ENCODE measurements around the gene VWA1.

Gene VWA1

DNA sequence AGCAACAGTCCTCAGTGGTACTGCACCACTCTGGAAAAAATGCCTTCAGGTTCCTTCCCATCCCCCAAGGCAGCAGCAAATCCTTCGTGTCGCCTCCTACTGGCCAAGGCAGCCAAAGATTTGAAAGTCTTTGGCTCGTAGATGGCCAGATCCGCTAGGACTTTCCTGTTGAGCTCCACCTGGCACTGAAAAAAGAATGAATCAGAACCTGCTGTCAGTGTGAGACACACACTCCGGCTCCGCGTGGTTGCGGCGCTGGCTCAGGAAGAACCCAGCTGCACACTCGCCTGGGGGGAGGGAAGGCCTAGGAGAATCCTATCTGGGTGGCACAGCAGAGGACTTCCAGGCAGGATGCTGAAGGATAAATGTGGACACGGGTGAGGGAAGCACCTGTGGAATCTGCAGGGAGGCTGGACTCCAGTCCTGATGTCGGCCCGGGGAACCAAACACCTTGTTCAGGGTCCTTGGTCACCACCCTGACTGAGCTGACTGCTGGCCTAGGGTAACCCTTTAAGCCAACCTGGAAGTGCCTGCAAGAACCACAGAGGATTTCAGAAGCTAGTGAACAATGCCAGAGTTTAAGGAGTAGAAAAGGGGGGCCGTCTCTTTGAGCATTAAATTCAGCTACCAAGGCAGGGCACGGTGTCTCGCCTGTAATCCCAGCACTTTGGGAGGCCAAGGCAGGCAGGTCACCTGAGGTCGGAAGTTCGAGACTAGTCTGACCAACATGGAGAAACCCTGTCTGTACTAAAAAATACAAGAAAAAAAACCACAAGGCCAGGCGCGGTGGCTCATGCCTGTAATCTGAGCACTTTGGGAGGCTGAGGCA, 33.2 kb upstream of the VWA1 start (continued):
- TF ChIP-seq, protein P1, sequence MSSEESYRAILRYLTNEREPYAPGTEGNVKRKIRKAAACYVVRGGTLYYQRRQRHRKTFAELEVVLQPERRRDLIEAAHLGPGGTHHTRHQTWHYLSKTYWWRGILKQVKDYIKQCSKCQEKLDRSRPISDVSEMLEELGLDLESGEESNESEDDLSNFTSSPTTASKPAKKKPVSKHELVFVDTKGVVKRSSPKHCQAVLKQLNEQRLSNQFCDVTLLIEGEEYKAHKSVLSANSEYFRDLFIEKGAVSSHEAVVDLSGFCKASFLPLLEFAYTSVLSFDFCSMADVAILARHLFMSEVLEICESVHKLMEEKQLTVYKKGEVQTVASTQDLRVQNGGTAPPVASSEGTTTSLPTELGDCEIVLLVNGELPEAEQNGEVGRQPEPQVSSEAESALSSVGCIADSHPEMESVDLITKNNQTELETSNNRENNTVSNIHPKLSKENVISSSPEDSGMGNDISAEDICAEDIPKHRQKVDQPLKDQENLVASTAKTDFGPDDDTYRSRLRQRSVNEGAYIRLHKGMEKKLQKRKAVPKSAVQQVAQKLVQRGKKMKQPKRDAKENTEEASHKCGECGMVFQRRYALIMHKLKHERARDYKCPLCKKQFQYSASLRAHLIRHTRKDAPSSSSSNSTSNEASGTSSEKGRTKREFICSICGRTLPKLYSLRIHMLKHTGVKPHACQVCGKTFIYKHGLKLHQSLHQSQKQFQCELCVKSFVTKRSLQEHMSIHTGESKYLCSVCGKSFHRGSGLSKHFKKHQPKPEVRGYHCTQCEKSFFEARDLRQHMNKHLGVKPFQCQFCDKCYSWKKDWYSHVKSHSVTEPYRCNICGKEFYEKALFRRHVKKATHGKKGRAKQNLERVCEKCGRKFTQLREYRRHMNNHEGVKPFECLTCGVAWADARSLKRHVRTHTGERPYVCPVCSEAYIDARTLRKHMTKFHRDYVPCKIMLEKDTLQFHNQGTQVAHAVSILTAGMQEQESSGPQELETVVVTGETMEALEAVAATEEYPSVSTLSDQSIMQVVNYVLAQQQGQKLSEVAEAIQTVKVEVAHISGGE (tag by site-specific recombination; conservative IDR thresholded peaks at IDR 0.05; ENCODE audit: low read depth), result no peak
- TF ChIP-seq, protein P2, sequence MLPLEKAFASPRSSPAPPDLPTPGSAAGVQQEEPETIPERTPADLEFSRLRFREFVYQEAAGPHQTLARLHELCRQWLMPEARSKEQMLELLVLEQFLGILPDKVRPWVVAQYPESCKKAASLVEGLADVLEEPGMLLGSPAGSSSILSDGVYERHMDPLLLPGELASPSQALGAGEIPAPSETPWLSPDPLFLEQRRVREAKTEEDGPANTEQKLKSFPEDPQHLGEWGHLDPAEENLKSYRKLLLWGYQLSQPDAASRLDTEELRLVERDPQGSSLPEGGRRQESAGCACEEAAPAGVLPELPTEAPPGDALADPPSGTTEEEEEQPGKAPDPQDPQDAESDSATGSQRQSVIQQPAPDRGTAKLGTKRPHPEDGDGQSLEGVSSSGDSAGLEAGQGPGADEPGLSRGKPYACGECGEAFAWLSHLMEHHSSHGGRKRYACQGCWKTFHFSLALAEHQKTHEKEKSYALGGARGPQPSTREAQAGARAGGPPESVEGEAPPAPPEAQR (tag by site-specific recombination; IDR thresholded peaks at IDR 0.05), result no peak
- 0 out of 2 replicates have a peak, but pooled peaks have one; percentile 22 for TF ChIP-seq ZBTB17 (tag by site-specific recombination; IDR thresholded peaks at IDR 0.05)
- TF ChIP-seq OVOL3 (tag by site-specific recombination; IDR thresholded peaks at IDR 0.05), result no peak
- TF ChIP-seq ZNF610 (tag by site-specific recombination; IDR thresholded peaks at IDR 0.05; ENCODE audit: borderline replicate concordance), result no peak
- no peak for TF ChIP-seq ZNF426 (tag by site-specific recombination; IDR thresholded peaks at IDR 0.05)
- TF ChIP-seq, protein P3, sequence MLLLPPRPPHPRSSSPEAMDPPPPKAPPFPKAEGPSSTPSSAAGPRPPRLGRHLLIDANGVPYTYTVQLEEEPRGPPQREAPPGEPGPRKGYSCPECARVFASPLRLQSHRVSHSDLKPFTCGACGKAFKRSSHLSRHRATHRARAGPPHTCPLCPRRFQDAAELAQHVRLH (tag by site-specific recombination; IDR thresholded peaks at IDR 0.05), result no peak
- 0 out of 2 replicates have a peak, but pooled peaks have one; percentile 52 for TF ChIP-seq TRIM28 (IDR thresholded peaks at IDR 0.05; ENCODE audit: borderline replicate concordance, low read length)
- TF ChIP-seq ZNF341 (tag by site-specific recombination; IDR thresholded peaks at IDR 0.05; ENCODE audit: low read depth), result no peak
- TF ChIP-seq ZNF19 (tag by site-specific recombination; IDR thresholded peaks at IDR 0.05; ENCODE audit: low read depth), result no peak
- no peak for TF ChIP-seq MEIS1 (CRISPR knock-in tag; IDR thresholded peaks at IDR 0.05; ENCODE audit: borderline replicate concordance)
- TF ChIP-seq BCL11A (tag by site-specific recombination; IDR thresholded peaks at IDR 0.05; ENCODE audit: low read depth), result no peak
- no peak for TF ChIP-seq ZNF223 (tag by site-specific recombination; IDR thresholded peaks at IDR 0.05)
- TF ChIP-seq ZNF621 (tag by site-specific recombination; IDR thresholded peaks at IDR 0.05), result no peak
- TF ChIP-seq ZBTB7A (tag by site-specific recombination; IDR thresholded peaks at IDR 0.05; ENCODE audit: low read depth), result no peak
- no peak for TF ChIP-seq SP2 (tag by site-specific recombination; IDR thresholded peaks at IDR 0.05)
- TF ChIP-seq PRDM1 (tag by site-specific recombination; IDR thresholded peaks at IDR 0.05), result 0 out of 2 replicates have a peak, but pooled peaks have one; percentile 54
- TF ChIP-seq, protein P4, sequence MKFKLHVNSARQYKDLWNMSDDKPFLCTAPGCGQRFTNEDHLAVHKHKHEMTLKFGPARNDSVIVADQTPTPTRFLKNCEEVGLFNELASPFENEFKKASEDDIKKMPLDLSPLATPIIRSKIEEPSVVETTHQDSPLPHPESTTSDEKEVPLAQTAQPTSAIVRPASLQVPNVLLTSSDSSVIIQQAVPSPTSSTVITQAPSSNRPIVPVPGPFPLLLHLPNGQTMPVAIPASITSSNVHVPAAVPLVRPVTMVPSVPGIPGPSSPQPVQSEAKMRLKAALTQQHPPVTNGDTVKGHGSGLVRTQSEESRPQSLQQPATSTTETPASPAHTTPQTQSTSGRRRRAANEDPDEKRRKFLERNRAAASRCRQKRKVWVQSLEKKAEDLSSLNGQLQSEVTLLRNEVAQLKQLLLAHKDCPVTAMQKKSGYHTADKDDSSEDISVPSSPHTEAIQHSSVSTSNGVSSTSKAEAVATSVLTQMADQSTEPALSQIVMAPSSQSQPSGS (tag by site-specific recombination; IDR thresholded peaks at IDR 0.05; ENCODE audit: low read depth), result no peak
- TF ChIP-seq, protein P5, sequence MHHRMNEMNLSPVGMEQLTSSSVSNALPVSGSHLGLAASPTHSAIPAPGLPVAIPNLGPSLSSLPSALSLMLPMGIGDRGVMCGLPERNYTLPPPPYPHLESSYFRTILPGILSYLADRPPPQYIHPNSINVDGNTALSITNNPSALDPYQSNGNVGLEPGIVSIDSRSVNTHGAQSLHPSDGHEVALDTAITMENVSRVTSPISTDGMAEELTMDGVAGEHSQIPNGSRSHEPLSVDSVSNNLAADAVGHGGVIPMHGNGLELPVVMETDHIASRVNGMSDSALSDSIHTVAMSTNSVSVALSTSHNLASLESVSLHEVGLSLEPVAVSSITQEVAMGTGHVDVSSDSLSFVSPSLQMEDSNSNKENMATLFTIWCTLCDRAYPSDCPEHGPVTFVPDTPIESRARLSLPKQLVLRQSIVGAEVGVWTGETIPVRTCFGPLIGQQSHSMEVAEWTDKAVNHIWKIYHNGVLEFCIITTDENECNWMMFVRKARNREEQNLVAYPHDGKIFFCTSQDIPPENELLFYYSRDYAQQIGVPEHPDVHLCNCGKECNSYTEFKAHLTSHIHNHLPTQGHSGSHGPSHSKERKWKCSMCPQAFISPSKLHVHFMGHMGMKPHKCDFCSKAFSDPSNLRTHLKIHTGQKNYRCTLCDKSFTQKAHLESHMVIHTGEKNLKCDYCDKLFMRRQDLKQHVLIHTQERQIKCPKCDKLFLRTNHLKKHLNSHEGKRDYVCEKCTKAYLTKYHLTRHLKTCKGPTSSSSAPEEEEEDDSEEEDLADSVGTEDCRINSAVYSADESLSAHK (tag by site-specific recombination; IDR thresholded peaks at IDR 0.05), result no peak
- no peak for TF ChIP-seq MZF1 (tag by site-specific recombination; IDR thresholded peaks at IDR 0.05; ENCODE audit: borderline replicate concordance)
- no peak; the same call in 1 of the 2 replicates for TF ChIP-seq ZNF2 (tag by site-specific recombination; IDR thresholded peaks at IDR 0.05)
- TF ChIP-seq ZNF658 (tag by site-specific recombination; IDR thresholded peaks at IDR 0.05), result no peak
- peak; percentile 95 for TF ChIP-seq SCRT2 (tag by site-specific recombination; IDR thresholded peaks at IDR 0.05)
- peak; percentile 50; the same call in 1 of the 2 replicates for TF ChIP-seq ZSCAN16 (tag by site-specific recombination; IDR thresholded peaks at IDR 0.05)
- TF ChIP-seq OSR2 (tag by site-specific recombination; IDR thresholded peaks at IDR 0.05), result no peak
- no peak for TF ChIP-seq WT1 (tag by site-specific recombination; IDR thresholded peaks at IDR 0.05)
- TF ChIP-seq, protein P6, sequence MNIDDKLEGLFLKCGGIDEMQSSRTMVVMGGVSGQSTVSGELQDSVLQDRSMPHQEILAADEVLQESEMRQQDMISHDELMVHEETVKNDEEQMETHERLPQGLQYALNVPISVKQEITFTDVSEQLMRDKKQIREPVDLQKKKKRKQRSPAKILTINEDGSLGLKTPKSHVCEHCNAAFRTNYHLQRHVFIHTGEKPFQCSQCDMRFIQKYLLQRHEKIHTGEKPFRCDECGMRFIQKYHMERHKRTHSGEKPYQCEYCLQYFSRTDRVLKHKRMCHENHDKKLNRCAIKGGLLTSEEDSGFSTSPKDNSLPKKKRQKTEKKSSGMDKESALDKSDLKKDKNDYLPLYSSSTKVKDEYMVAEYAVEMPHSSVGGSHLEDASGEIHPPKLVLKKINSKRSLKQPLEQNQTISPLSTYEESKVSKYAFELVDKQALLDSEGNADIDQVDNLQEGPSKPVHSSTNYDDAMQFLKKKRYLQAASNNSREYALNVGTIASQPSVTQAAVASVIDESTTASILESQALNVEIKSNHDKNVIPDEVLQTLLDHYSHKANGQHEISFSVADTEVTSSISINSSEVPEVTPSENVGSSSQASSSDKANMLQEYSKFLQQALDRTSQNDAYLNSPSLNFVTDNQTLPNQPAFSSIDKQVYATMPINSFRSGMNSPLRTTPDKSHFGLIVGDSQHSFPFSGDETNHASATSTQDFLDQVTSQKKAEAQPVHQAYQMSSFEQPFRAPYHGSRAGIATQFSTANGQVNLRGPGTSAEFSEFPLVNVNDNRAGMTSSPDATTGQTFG (tag by site-specific recombination; IDR thresholded peaks at IDR 0.05; ENCODE audit: borderline replicate concordance), result no peak
- no peak for TF ChIP-seq KLF7 (tag by site-specific recombination; IDR thresholded peaks at IDR 0.05; ENCODE audit: borderline replicate concordance)
